Mucosa of rectum (tissue), 2 donors: ENCODE data around the gene ISG20L2.

Experiments used
- H3K27ac ChIP-seq, 2 donors: one replicate each; pipeline ENCODE4 v1.7.0; 2013; ENCODE audit warnings: inconsistent platforms in 2 of 2, low read depth in 2 of 2, low read length in 2 of 2
- H3K27me3 ChIP-seq, 2 donors: one replicate each; pipeline ENCODE4 v1.7.0; 2013; ENCODE audit warnings: low read length in 2 of 2; ENCODE audit not compliant: control insufficient read depth in 2 of 2, insufficient read depth in 2 of 2
- H3K36me3 ChIP-seq, 2 donors: one replicate each; pipeline ENCODE4 v1.7.0; 2013; ENCODE audit warnings: low read length in 2 of 2; ENCODE audit not compliant: control insufficient read depth in 2 of 2, insufficient read depth in 2 of 2
- H3K4me1 ChIP-seq, 2 donors: one replicate each; pipeline ENCODE4 v1.7.0; 2013; ENCODE audit warnings: low read length in 2 of 2, mild to moderate bottlenecking in 1 of 2; ENCODE audit not compliant: control insufficient read depth in 2 of 2, insufficient read depth in 2 of 2
- H3K4me3 ChIP-seq, 2 donors: one replicate each; pipeline ENCODE4 v1.7.0; 2013; ENCODE audit warnings: low read length in 2 of 2
- H3K9ac ChIP-seq, 2 donors: one replicate each; pipeline ENCODE4 v1.7.0; 2013; ENCODE audit warnings: low read length in 2 of 2, low read depth in 1 of 2, mild to moderate bottlenecking in 1 of 2
- H3K9me3 ChIP-seq, 2 donors: one replicate each; pipeline ENCODE4 v1.7.0; 2013; ENCODE audit warnings: low read length in 2 of 2; ENCODE audit not compliant: control insufficient read depth in 2 of 2
- donor health status: healthy.
- donor health status: Normal muscosa, but diverticular disease.

ISG20L2 gene

GRCh38 chr1:156698995-156699394, 29.6 kb downstream of the ISG20L2 start:
- peaks cover 0 to 7% of the 10 kb centered on the region in 2 donors for H3K4me1 ChIP-seq
- no peaks in the 10 kb centered on the region for H3K9me3 ChIP-seq
- no peak overlapping the region for H3K4me3 ChIP-seq
- peaks cover 5 to 13% of the 10 kb centered on the region in 2 donors for H3K27me3 ChIP-seq
- no peaks in the 10 kb centered on the region for H3K36me3 ChIP-seq
- H3K27ac ChIP-seq, result no peak overlapping the region
- H3K9ac ChIP-seq, result no peak overlapping the region

GRCh38 chr1:156697481-156697880, 31.1 kb downstream of the ISG20L2 start:
- Histone ChIP-seq H3K9me3 (no peaks in the 10 kb centered on the region), H3K27me3 (peaks cover 3 to 10% of the 10 kb centered on the region in 2 donors), H3K4me1 (peaks cover 0 to 17% of the 10 kb centered on the region in 2 donors), H3K36me3 (no peaks in the 10 kb centered on the region), H3K27ac (no peak overlapping the region), H3K9ac (no peak overlapping the region), H3K4me3 (no peak overlapping the region)

GRCh38 chr1:156696755-156697154, 31.8 kb downstream of the ISG20L2 start:
- Histone ChIP-seq H3K4me1 (peaks cover 0 to 19% of the 10 kb centered on the region in 2 donors), H3K9ac (no peak overlapping the region), H3K36me3 (no peaks in the 10 kb centered on the region), H3K27me3 (peaks cover 9 to 13% of the 10 kb centered on the region in 2 donors), H3K9me3 (no peaks in the 10 kb centered on the region), H3K4me3 (no peak overlapping the region), H3K27ac (no peak overlapping the region)

GRCh38 chr1:156694690-156694962, 33.9 kb downstream of the ISG20L2 start:
- H3K9ac ChIP-seq, result no peak overlapping the region
- H3K27ac ChIP-seq, result no peak overlapping the region
- no peak overlapping the region for H3K4me3 ChIP-seq
- no peaks in the 10 kb centered on the region for H3K9me3 ChIP-seq
- peaks cover 23 to 30% of the 10 kb centered on the region in 2 donors for H3K27me3 ChIP-seq
- peaks cover 0 to 20% of the 10 kb centered on the region in 2 donors for H3K4me1 ChIP-seq
- H3K36me3 ChIP-seq, result no peaks in the 10 kb centered on the region

- no peak overlapping the region for H3K4me3 ChIP-seq
- peaks cover 25 to 34% of the 10 kb centered on the region in 2 donors for H3K27me3 ChIP-seq
- no peak overlapping the region for H3K27ac ChIP-seq
- H3K4me1 ChIP-seq, result peaks cover 0 to 21% of the 10 kb centered on the region in 2 donors
- H3K9me3 ChIP-seq, result no peaks in the 10 kb centered on the region
- no peaks in the 10 kb centered on the region for H3K36me3 ChIP-seq
- no peak overlapping the region for H3K9ac ChIP-seq
Observed at GRCh38 chr1:156693848-156694689, 34.5 kb downstream of the ISG20L2 start.

GRCh38 chr1:156692925-156693847, 35.4 kb downstream of the ISG20L2 start:
- Histone ChIP-seq H3K27ac (no peak overlapping the region), H3K9me3 (no peaks in the 10 kb centered on the region), H3K36me3 (no peaks in the 10 kb centered on the region), H3K4me3 (no peak overlapping the region), H3K4me1 (peaks cover 0 to 21% of the 10 kb centered on the region in 2 donors), H3K9ac (no peak overlapping the region), H3K27me3 (peaks cover 27 to 34% of the 10 kb centered on the region in 2 donors)

- H3K27me3 ChIP-seq, result peaks cover 27 to 34% of the 10 kb centered on the region in 2 donors
- peaks cover 0 to 21% of the 10 kb centered on the region in 2 donors for H3K4me1 ChIP-seq
- no peak overlapping the region for H3K9ac ChIP-seq
- no peak overlapping the region for H3K27ac ChIP-seq
- H3K36me3 ChIP-seq, result no peaks in the 10 kb centered on the region
- H3K9me3 ChIP-seq, result no peaks in the 10 kb centered on the region
- no peak overlapping the region for H3K4me3 ChIP-seq
Observed at GRCh38 chr1:156692441-156692924, 36.1 kb downstream of the ISG20L2 start.

GRCh38 chr1:156691665-156692440, 36.7 kb downstream of the ISG20L2 start:
- Histone ChIP-seq H3K27ac (no peak overlapping the region), H3K4me3 (no peak overlapping the region), H3K36me3 (no peaks in the 10 kb centered on the region), H3K4me1 (peaks cover 0 to 21% of the 10 kb centered on the region in 2 donors), H3K27me3 (peaks cover 27 to 34% of the 10 kb centered on the region in 2 donors), H3K9ac (no peak overlapping the region), H3K9me3 (no peaks in the 10 kb centered on the region)

- Histone ChIP-seq H3K9ac (no peak overlapping the region), H3K4me3 (no peak overlapping the region), H3K27me3 (peaks cover 27 to 34% of the 10 kb centered on the region in 2 donors), H3K27ac (no peak overlapping the region), H3K4me1 (peaks cover 0 to 21% of the 10 kb centered on the region in 2 donors), H3K36me3 (no peaks in the 10 kb centered on the region), H3K9me3 (no peaks in the 10 kb centered on the region)
Observed at GRCh38 chr1:156691191-156691590, 37.4 kb downstream of the ISG20L2 start.
